ENCODE measurements around the gene GSKIP. TPM values are rescaled to one million over a fixed set of nuclear protein-coding genes. Genes with fewer than 3 reads are reported as not detected.

The GSKIP gene
- total RNA-seq, 1 donor from 2014 or later: 21.0 TPM

DNA sequence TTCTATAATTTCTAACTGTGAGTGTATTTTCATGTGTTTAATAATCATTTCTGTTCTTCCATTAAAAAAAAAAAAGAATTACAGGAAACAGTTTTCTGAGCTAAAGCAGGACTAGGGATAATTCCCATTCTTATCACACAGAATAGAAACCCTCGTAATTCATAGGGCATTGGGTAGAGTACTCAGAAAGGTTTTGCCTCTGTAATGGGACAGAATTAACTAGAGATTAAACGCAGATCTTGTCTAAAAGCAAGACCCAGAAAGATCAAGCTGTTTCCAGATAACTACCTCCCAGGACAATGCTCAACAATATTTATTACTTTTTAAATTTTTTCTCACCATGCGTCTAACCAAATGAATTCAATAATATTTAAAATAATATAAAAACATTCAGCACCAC lies 10.2 kb downstream of the GSKIP start:
- DNase-seq (ENCODE audit: extremely low read depth, low read depth, low spot score): no peak

DNA sequence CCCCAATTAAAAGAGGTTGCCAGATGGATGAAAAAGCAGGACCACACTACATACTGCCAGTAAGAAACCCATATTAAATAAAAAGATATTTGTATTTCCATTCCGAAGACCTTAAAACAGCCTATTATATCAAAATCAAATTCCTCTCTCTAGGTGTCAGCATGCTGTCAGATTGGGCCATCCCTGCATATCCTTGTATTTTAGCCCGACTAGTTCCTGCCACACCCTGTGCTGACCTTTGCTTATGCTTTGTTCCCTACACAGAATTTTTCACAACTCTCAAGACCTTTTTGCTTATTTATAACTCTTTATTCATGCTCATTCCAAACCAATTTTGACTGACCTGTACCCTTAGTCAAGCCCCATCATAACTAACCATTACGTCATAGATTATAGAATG lies 12.8 kb downstream of the GSKIP start:
- no peak for DNase-seq (ENCODE audit: extremely low read depth, low read depth, low spot score)

DNA sequence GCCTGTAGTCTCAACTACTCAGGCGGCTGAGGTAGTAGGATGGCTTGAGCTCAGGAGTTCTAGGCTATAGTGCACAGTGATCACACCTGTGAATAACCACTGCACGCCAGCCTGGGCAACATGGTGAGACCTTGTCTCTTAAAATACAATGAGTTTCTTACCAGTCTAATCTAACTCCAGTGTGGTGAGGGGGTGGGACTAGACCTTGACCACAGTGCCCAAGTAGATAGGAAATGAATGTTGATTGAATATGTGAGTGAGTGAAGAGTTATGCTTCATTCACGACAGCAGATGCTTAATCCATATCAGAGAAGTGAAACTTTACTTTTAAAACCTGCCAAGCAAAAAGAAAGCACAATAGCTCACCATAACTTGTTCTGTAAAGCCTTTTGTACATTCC lies 17.4 kb downstream of the GSKIP start:
- no peak for DNase-seq (ENCODE audit: extremely low read depth, low read depth, low spot score)

DNA sequence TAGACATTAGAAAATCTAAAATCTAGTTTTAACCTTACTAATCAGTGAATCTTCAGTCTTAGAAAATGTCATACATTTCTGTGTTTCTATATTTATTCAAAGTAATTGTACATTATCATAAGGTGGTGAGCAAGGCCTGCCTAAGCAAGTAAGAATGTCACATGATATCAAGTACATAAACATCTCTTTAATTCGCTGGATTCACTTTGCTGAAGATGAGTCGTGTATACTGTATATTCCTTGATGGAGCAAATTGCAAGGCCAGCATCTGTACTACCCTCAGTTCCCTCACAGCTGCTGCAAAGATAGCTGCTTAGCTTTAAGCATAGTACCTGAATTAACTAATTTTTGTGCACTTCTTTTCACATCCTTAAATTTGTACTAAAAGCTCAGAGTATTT lies 20.1 kb downstream of the GSKIP start:
- no peak for DNase-seq (ENCODE audit: extremely low read depth, low read depth, low spot score)

DNA sequence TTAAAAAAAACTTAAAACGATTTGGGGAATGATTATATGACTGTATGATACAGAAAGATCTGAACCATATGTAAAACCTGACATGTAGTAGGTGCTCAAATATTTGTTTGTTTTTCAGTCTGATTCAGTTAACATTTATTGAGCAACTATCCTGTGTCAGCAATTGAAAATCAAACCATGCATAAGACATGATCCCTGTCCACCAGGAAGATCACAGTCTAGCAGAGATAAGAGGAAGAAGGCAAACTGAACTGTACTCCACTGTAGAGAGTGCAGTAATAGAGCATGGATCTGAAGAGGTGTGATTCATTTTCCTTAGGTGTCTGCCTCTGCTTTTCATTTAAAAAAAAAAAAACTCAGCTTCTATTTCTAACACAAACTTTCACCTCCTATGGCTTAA lies 20.7 kb downstream of the GSKIP start:
- DNase-seq (ENCODE audit: extremely low read depth, low read depth, low spot score): no peak

DNA sequence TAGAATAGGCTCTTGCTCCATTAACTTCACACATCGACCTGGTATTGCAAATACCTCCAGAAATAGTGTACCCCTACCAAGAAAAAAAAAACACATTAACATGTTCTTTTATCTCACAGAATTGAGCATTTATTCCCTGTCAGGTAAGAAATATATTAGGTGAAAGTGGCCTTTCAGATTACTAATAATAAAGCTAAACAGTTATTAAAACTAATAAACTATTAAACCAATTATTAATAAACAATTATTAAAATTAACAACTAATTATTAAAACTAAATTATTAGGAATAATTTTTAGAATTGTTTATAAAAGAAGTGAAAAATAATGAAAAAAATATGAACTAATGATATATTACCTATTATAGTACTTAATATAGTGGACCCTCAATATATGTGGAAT lies 21.4 kb downstream of the GSKIP start:
- no peak for DNase-seq (ENCODE audit: extremely low read depth, low read depth, low spot score)

DNA sequence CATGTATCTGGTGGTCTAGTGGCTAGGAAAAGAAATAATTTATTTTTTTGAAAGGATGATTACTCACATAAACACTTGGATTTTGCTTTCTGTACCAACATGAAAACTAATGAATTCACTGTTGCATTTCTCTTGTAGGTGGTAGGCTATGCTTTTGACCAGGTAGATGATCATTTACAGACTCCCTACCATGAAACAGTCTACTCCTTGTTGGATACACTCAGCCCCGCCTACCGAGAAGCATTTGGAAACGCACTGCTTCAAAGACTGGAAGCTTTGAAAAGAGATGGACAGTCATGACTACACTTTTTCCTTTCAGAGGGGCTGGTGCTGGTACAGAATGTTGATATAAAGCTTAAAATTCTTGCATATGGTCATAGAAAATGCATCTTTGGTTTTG lies 22.1 kb downstream of the GSKIP start:
- no peak for DNase-seq (ENCODE audit: extremely low read depth, low read depth, low spot score)

DNA sequence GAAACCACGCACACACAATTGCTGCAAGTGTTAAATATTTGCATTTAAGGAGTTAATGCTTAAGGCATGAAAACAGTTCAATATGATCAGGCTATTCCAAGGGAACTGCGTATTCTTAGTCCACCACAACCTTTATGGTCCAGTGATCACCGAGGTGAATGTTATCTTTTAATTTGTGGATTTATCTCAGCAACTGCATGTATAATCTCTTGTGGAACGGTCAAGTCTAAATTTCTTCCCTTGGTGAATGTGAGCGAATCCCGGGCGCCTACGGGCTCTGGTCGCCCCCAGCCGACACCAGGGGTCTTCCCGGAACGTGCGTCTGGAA lies 27.6 kb downstream of the GSKIP start:
- DNase-seq (ENCODE audit: extremely low read depth, low read depth, low spot score): no peak

DNA sequence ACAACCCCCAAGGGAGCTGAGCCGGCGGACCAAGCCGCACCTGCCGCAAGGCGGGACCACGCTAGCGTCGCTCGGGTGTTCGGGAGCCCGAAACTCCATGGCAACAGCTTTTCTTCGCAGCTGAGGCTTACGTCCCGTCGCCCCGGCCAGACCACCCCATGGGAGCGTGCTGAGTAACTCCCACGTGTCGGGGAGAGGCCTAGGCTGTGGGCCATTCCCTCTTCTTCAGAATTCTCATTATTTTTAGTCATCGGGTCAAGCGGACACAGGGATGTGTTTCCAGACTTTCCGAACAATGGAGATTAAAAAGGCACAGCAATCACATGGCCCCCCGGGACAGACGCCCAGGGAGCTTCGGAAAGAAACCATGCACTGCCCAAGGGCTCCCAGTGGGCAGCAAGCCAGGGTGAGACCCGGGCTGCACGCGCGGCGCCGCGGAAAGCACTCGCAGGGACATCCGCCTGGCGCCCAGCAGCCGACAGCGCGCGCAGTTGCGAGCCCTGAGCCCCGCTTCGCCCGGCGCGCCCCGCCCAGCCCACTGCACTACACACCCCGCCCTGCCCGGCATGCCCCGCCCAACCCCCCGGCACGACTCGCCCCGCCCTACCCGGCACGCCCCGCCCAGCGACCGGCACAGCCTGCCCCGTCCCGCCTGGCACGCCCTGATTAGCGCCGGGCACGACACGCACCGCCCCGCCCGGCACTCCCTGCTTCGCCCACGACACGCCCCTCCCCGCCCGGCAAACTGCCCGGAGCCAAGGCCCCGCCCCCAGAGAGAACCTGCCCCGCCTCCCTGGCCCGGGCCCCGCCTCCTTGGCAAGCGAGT lies 28.2 kb downstream of the GSKIP start:
- no peak for DNase-seq (ENCODE audit: extremely low read depth, low read depth, low spot score)

DNA sequence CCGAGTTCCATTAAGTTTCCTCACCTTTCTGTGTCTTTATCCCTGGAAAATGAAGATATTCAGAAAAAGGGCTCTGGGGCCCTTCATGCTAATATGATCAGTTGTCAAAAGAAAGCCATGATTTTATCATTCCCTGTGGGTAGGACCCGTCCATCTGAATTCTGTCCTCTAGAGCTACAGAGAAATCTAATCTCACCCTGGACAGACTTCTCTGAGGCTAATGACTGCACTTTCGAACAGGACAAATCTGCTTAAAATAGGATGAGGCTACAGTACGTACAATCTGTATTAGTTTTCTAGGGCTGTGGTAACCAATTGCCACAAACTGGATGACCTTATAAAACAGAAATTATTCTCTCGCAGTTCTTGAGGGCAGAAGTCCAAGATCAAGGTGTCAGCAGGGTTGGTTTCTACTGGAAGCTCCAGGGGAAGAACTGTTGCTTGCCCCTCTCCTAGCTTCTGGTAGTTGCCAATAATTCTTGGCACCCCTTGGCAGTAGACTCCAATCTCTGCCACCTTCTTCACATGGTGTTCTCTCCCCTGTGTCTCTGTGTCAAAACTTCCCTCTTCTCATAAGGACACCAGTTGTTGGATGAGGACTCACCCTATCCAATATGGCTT lies 29.9 kb downstream of the GSKIP start:
- no peak for DNase-seq (ENCODE audit: extremely low read depth, low read depth, low spot score)

DNA sequence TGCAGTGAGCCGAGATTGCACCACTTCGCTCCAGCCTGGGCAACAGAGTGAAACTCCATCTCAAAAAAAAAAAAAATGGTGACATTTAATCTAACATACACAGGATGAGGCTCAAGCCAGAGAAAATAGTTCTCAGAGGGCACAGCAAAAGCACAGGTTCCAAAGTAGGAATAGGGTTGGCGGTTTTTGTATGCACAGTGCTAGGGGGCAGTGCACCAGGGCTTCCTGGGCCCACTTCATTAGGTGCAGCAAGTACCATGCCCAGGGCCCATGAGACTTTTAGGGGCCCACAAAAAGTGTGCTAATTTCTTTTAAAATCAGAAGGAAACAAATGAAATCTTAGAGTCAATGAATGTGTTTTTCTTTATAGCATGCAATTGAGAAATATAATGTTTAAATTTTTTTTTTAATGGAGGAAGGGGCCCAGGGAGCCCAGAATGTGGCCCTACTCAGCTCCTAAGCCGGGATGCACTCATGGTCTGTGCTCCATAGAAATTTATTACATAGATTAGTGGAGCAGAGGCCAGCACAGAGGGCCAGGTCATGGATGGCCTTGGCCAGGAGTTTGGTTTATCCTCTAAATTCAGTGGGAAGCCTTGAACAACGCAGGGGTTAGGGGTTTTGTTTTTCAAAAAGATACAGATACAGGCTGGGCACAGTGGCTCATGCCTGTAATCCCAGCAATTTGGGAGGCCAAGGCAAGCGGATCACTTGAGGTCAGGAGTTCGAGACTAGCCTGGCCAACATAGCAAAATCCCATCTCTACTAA lies 30.9 kb downstream of the GSKIP start:
- DNase-seq (ENCODE audit: extremely low read depth, low read depth, low spot score): no peak

DNA sequence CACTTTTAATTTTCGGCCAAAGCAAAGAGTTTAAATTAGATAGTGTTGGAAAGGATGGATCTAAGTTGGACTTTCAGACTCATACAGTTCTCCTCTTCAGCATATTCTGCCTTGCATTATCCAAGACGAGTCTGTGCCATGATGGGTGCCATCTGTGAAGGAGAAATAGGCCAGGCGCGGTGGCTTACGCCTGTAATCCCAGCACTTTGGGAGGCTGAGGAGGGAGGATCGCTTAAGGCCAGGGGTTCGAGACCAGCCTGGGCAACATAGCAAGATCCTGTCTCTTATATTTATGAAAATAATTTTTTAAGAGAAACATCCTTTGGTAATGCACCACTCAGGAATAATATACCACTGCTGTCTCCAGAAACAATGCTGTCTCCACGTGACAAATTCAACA lies 35.1 kb downstream of the GSKIP start:
- DNase-seq (ENCODE audit: extremely low read depth, low read depth, low spot score): no peak

DNA sequence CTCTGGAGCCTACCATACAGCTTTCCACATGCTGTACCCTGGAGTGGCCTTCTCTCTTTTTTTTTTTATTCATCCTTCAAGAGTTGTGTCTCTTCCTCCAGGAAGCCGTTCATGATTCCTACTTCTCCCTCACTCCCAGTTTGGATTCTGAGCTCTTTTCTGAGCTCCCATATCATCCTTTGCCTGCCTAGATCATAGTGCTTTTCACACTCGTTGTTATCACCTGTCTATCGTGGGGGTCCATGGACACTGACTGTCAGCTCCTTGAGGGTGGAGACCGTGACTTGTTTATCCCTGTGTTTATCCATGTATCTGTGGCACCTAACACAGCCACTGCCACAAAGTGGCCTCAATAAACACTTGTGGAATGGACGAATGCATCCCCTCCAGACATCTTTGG lies 35.6 kb downstream of the GSKIP start:
- DNase-seq (ENCODE audit: extremely low read depth, low read depth, low spot score): no peak

DNA sequence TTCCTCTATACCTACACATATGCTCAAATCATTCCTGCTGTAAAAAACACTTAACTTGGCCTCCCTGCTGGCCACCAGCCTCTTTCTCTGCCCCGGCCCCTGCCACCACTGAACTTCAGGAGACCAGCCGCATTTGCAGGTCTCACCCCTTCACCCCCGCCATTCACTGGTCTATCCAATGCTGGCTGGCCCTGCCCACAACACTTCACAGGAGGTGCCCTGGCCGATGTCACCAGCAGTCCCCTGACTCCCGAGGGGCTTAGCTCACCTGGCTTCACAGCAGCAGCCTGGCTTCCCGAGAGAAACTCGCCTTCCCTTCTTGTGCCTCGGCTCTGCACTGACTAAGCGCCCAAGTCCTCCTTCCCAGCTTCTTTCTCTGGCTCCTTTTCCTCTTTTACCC lies 36.1 kb downstream of the GSKIP start:
- no peak for DNase-seq (ENCODE audit: extremely low read depth, low read depth, low spot score)

DNA sequence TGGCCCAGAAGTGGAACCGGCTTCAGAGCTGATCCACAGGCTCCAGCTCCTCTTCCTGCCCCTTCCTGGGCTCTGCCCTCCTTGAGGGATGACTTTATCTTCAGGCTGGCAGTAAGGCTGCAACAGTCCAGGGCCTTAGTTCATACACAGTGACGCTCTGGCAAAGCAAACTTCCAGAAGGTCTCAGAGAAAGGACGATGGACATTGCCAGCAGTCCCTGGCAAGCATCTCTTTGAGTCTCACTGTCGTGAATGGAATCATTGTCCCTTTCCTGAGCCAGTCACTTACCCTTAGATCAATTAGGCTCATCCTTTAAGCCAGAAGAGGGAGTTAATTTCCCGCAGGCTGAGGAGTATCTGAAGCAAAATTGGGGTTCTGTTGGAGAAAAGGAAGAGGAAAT lies 37.2 kb downstream of the GSKIP start:
- no peak for DNase-seq (ENCODE audit: extremely low read depth, low read depth, low spot score)

DNA sequence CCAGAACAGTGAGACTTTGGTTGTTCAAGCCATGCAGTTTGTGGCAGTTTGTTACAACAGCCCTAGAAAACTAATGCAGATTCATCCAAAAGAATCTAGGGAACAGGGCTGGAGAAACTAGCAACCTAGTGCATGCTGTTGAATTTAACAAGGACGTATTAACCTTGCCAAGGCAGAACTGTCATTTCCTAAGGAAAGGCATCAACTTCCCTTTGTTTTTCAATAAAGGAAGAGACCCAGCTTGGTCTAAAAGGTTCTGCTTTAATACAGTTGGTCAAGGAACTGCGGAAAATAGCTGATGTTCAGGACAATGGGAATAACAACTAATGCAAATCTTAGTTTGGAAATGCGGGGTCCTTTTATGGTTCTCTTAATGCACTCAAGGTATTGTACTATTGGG lies 40.1 kb downstream of the GSKIP start:
- DNase-seq (ENCODE audit: extremely low read depth, low read depth, low spot score): peak; percentile 71

DNA sequence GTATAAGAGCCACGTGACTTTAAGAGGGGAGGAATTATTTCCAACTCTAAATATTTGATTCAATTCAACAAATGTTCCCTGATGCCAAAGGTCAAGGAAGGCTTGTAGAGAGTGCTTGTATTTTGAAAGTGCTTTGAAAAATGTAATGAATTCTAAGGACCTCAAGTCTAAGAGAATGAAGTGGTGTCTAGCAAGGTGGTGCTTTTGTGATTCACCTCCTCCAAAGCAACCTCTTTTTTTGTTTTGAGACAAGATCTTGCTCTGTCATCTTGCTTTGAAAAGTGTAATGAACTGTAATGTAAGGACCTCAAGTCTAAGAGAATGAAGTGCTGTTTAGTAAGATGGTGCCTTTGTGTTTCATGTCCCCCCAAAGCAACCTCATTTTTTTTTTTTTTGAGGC lies 42.4 kb downstream of the GSKIP start:
- DNase-seq (ENCODE audit: extremely low read depth, low read depth, low spot score): no peak

DNA sequence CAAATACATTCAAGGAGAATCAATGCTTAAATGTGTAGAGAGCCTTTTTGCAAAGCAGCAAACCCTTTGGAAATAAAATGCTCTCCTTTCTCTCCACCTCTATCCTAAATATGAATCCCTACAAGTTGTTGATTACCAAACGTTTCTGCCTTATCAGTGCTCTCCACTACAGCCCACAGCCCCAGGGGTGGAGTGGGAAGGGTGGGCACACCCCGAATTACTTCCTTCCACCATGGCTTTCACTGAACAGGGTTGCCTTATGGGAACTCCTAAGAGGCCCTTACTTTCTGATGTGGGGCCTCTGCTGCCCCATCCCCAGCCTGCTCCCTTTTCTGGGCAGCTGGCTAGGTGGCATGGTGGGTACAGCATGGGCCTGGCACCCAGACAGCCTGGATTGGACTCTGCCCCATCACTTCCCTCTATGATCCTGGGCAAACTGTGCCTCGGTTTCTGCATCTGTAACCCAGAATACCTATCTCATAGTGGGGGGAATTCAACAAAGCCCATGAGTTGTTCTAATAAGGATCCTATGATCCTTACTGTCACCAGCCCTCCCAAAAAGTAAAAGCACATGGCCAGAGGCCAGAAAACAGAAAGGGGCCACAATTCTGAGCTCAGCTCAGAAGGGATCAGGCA lies 44.7 kb downstream of the GSKIP start:
- no peak for DNase-seq (ENCODE audit: extremely low read depth, low read depth, low spot score)

DNA sequence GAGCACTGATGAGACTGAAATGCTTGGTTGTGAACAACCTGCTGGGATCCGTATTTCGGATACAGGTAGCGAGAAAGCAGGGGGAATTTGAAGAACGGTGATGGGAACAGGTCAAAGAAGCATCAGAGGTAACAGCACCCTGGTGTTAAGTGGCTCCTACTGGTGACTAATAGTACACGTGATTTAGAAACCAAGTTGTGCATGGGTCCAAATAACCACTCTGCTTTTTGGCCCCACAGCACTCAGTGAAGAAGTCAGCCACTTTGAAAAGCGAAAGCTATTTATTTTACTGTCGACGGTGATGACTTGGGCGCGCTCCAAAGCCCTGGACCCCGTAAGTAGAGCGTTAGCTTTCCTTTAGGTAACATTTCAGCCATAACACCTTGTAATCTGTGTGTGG lies 45.3 kb downstream of the GSKIP start:
- DNase-seq (ENCODE audit: extremely low read depth, low read depth, low spot score): no peak

DNA sequence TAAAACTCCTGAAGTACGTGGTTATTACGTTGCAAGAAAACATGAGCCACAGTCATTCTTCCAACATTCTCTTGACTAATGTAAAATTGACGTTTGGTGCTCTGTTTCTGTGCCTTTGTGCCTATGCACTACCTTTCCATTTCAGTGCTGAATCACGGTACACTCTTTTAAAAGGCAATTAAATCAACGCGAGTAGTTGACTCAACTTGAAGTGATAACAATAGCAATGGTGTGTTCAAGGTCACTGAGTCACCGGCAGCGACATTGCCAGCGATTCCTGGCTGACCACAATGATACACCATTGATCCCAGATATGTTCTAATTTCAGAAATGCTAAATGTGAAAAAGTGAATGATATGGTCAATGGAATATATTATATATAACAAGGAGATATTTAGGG lies 46.4 kb downstream of the GSKIP start:
- DNase-seq (ENCODE audit: extremely low read depth, low read depth, low spot score): no peak

DNA sequence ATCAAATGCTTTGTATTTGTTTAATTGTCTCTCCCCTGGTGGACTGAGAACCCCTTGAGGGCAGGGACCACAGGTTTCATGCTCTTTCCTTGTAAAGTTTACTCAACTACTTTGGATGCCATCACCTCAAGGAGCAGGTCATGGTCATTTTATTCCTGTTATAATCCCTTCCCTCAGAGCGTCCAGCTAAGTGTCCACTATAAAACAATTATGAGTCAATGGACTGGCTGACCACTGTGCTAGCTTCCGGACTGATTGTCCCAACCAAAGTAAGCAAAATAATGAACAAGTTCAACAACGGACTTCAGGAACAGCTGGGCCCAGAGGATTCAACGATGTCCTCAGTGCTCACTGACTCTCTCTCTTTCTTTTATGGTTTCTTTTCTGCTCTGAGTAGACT lies 46.8 kb downstream of the GSKIP start:
- DNase-seq (ENCODE audit: extremely low read depth, low read depth, low spot score): no peak

DNA sequence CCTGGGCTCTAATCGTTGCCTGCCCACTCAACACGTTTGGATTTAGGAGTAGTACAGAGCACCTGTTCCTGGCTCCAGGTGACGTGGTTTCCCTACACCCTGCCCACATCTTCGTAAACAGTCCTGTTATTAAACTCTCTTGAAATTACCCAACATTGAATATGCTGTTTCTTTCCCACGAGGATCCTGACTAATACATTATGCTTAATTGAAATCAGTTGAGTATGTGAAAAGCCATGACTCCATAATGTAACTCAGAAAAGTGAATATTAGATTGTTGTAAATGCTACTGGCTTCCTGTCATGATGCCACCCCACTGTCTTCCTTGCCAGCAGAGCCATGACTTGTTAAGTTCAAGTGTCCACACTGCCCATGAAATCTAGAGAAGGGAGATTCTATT lies 50.2 kb downstream of the GSKIP start:
- no peak for DNase-seq (ENCODE audit: extremely low read depth, low read depth, low spot score)
